OCI-LY3 (cell line): ENCODE measurements around the gene IDH2.

Source experiments
- CTCF ChIP-seq: fragments of 200-600, 300-600 bp; sonication (generic); IDR thresholded peaks from 2 replicates; pipeline ENCODE4 v1.5.1; 2014; ENCODE audit warnings: antibody characterized with exemption, low read length, low read depth
- EZH2phosphoT487 ChIP-seq: fragments of 200-600 bp; shearing (Covaris generic); IDR thresholded peaks from 2 replicates; pipeline ENCODE4 v1.6.1; 2018; ENCODE audit warnings: antibody characterized with exemption, mixed run types, low read depth

- TF ChIP-seq EZH2phosphoT487 (no peak), CTCF (no peak)
These were observed 68.8 kb downstream of the IDH2 start for GRCh38 chr15:90033448-90033847.
